HG02973 (cell line): ENCODE results near the gene RREB1.

Source experiments
- ATAC-seq: cut with Tn5 transposase; IDR thresholded peaks from one replicate; pipeline ENCODE4 v1.9.1; 2021; ENCODE audit warnings: moderate library complexity; ENCODE audit not compliant: unreplicated experiment

The RREB1 gene

DNA sequence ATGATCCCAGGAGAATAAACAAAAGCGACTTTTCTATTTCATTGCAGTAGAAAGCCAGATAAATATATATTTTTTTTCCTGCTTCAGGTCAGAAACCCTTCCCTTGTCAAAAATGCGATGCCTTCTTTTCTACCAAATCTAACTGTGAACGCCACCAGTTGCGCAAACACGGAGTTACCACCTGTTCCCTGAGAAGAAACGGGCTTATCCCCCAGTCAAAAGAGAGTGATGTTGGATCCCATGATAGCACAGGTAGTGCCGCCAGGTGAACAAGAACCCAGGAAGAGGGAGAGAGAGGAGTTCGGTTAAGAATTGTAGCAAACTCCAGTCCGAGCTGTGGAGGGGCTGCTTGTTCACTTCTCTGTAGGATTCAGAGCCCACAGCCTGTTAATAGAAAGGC, 132.6 kb downstream of the RREB1 start:
- no peak for ATAC-seq

- ATAC-seq = no peak
Observed at GRCh38 chr6:7241160-7241559, 133.4 kb downstream of the RREB1 start.

DNA sequence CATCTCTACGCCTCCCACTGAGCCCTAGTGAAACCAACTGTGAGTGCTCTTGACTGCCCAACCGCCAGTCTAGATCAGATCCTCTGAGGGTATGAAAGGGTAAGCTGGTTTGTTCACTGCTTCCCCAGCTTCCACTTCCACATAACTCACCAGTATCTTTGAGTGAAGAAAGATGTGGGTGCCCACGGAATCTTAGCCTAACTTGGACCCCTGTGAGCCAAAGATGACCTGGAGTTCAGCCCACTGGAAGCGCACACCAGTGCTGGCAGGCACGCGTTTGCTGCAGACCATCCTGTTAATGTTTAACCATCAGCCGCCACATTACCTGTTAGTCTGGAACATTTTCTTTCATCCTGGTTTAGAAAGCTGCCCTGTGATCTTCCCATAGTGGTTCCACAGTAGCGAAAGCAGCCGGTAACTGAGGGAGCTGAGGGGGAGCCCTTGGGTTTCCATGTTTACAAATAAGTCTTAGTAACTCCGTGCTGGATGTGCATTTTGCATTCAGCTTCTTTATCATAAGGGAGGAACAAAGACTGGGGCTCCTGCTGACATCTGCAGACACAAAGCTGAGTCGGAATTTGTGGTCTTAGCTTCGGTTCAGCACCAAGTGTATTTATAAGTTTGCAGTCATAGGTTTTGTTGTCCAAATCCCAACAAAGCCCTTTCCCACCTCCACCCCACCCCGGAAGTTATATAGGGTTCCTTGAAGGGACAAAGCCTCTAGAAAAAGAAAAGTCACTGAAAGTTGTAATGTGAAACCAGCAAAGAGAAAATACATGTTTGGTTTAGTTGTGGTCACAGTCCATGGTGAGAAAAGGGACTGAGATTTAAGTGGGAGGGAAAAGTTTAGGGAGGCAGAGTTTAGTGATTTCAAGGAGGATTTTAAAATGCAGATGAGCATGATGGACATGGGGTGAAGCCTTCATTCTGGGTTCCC, 134.2 kb downstream of the RREB1 start:
- no peak for ATAC-seq

- no peak for ATAC-seq
Observed at GRCh38 chr6:7242835-7243178, 135.0 kb downstream of the RREB1 start.

DNA sequence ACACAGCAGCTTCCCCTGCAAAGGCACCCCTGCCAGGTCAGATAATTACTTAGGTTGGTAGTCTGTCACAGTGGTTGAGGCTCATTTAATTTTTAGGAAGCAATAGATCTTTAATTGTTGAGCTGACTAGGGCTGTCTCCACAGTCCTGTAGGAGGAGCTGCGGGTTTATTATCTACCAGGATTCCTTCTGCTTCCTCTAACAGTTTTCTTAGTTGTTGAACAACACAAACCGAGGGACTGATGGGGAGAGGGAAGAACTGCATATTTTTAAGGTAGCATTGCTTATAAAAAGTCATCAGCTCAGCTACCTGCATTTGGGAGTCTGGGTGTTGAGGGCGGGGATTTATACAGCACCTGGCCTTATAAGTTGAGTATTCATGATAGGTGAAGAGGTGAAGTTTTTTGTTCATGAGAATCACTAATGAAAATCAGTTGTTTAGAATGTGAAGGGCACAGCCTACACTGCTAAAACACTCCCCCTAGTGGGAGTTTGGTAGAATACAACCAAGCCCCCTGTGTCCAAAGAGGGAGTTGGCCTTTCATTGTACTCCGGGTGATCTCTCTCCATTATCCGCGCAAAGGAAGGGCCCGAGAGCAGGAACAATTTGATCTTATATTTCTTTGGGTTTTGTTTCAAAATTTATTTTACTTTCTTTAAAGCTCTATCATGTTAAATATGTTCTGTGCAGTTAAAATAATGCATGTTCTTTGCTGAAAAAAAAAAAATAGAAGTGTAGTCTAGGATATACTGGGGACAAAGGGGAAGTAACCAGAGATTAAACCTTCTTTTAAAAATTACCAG, 135.6 kb downstream of the RREB1 start:
- ATAC-seq = no peak

DNA sequence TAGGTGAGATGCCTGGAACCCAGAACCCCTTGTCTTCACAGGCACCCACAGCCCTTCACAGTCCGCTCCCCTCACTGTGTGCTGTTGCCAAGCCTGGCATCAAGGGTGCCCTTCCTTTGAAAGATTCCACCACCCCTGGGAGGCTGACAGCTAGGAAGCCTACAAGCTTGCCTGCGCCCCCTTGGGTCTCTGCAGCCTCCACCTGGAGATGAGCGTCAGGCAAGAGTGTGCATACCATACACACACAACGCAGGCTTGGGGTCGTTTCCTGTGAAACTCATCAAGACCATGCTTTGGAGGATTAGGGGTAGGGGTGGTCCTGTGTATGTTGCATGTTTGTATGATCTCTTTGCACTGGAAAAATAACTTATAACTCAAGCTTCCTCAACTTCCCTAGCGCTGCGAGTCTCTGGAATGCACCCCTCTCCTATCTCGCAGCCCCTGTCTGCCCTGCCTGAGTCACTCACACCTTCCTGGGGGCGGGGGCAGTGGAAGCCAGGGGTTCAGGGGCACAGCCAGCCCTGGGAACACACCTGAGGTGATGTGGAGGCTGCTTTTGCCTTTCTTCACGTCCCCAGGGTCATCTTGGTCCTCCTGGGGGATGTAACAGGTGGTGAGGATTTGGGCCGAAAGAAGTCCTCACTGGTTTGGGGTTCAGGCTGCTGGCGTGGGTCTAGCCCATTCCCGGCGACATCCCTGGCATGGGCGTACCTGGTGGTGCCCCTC, 138.1 kb downstream of the RREB1 start:
- no peak for ATAC-seq

- no peak for ATAC-seq
Observed at GRCh38 chr6:7246401-7247178, 138.8 kb downstream of the RREB1 start.

GRCh38 chr6:7247179-7247456, 139.4 kb downstream of the RREB1 start:
- ATAC-seq = no peak

- ATAC-seq = no peak
Observed at GRCh38 chr6:7247828-7248227, 140.1 kb downstream of the RREB1 start.

DNA sequence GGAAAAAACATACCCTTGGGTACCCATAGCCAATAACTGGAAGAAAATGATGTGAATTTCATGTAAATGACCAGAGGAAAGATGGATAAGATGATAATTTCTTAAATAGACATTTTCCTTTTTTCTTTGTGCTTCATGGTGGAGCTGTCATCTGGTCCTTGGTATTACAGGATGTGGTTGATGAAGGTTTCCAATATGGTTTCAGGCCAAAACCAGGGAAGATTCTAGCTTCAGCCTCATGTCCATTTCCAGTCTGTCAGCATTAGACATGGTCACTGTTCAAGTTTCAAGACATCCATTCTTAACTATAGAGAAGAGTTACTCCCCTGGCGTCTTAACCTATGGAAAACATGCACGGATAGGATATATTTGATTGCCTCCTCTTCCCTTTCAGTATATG, 141.6 kb downstream of the RREB1 start:
- no peak for ATAC-seq

GRCh38 chr6:7249946-7250643, 142.3 kb downstream of the RREB1 start:
- no peak for ATAC-seq

DNA sequence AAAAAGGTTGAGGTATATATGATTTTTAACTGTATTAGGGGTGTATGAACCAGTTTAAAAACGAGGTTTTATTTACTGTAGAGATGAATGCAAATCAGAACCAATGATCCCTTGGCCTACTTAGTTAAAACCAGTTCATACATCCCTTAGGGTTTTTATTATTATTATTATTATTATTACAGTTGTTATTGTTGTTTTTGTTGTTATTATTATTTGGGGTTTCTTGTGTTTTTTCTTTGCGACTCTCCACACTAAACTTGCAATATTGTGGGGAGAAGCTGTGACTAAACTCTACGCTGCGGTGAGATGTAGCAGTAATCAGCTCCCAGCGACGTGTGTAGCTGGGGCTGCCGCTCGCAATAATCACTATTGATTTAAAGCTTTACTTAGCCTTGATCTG, 143.1 kb downstream of the RREB1 start:
- no peak for ATAC-seq

DNA sequence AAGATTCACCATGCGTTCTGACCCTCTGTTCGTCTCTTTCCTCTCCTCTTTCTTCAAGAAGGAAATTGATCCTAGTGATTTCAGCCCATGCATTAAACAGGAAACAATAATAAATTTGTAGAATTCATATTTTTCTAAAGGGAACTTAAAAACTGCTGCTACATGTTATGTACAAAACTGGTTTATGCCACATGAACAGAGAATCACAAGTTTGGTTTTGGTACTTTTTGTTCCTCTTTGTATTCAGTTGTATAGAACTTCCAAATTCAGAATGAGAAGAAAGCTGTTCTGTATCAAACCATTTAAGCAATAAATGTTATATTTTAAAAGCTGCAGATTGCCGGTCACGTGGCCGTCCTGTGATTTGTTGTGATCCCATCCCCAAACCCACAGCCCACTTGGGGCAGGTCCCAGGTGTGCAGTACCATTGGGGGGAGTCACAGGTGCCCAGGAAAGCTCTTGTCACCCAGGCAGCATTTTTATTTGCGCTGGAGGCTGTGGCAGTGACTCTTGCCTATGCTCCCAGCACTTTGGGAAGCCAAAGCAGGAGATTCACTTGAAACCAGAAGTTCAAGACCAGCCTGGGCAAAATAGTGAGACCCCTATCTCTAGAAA, 144.0 kb downstream of the RREB1 start:
- no peak for ATAC-seq

- ATAC-seq = no peak
Observed at GRCh38 chr6:7252390-7252789, 144.6 kb downstream of the RREB1 start.

- ATAC-seq = no peak
Observed at GRCh38 chr6:7254980-7255835, 147.4 kb downstream of the RREB1 start.

GRCh38 chr6:7255918-7256317, 148.2 kb downstream of the RREB1 start:
- ATAC-seq = no peak

DNA sequence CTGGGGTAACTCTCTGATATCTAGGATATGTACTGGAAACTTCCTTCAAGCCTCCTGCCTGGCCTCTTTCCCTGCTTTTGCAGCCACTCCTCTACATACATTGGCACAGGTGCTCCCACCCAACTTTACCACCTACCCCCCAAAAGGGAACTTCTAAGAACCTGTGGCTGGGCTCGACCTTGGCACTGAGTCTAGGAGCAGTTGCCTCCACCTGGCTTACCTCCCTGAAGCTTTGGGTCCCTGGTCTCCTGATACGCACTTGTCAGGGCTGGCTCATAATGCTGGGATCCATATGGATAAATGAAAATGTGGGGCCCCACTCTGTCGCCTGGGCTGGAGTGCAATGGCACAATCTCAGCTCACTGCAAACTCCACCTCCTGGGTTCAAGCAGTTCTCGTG, 149.0 kb downstream of the RREB1 start:
- ATAC-seq = no peak

DNA sequence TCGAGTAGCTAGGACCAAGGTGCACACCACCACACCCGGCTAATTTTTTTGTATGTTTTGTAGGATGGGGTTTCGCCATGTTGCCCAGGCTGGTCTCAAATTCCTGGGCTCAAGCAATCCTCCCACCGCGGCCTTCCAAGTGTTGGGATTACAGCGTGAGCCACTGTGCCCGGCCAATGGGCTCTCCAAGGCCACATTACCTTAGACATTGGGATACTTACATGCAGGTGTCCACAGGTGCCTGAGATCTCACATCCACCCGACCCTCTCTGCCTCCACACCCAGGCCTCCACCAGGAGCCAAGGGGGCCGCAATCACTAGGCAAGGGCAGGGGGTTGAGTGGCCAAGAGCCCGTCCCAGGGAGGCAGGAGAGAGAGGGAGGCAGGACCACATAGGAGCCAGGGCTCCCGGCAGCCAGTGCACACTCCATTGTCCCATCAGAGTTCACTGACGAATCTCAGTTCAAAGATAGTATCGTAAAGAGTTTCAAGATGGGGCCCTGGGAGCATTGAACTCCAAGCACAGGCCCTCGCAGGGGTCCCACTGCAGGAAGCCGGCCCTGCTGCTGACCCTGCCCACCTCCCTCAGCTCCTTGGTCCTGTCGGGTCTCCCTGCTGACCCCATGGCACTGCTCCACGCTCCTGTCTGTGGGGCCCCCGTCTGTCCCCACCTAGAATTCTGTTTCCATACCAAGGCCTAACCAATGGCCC, 149.9 kb downstream of the RREB1 start:
- no peak for ATAC-seq
